Stimulated activated CD8-positive, alpha-beta memory T cell treated with anti-CD3 and anti-CD28 coated beads, Interleukin-12 subunit alpha, Interleukin-12 subunit beta, amount 100 ng/mL, for 24 hours (primary cell): ENCODE data around the gene HSPB7.
A peak's percentile ranks its signal among the peaks of the same experiment; 100 is the strongest.

Experiments
- DNase-seq: peaks from one replicate; pipeline ENCODE4 v3.0.0-alpha.2; 2020; ENCODE audit errors: extremely low read depth

HSPB7 gene

GRCh38 chr1:15975805-15976680 is 41.8 kb downstream of the HSPB7 start, which contains the start of gene ZBTB17:
Gene ZBTB17 (minus strand): TSS chr1:15976101. CDS start chr1:15948495, 27,606 bp downstream.
- peak; percentile 87 for DNase-seq

GRCh38 chr1:15975358-15975804 is 42.5 kb downstream of the HSPB7 start:
- DNase-seq: peak; percentile 59

GRCh38 chr1:15974855-15975254 is 43.0 kb downstream of the HSPB7 start:
- DNase-seq: no peak

GRCh38 chr1:15973772-15974171 is 44.1 kb downstream of the HSPB7 start:
- no peak for DNase-seq

GRCh38 chr1:15972409-15972808 is 45.4 kb downstream of the HSPB7 start:
- no peak for DNase-seq

- no peak for DNase-seq
These were observed 46.9 kb downstream of the HSPB7 start for GRCh38 chr1:15970911-15971310.

- no peak for DNase-seq
These were observed 48.4 kb downstream of the HSPB7 start for GRCh38 chr1:15969321-15969880.

GRCh38 chr1:15968172-15968571 is 49.7 kb downstream of the HSPB7 start:
- no peak for DNase-seq

- DNase-seq: no peak
These were observed 50.9 kb downstream of the HSPB7 start for GRCh38 chr1:15966956-15967344.

- peak; percentile 61 for DNase-seq
These were observed 51.5 kb downstream of the HSPB7 start for GRCh38 chr1:15966081-15966955.

- DNase-seq: no peak
These were observed 52.5 kb downstream of the HSPB7 start for GRCh38 chr1:15965228-15965767.
